ENCODE measurements around the gene SF3B2. TPM values are rescaled to one million over a fixed set of nuclear protein-coding genes. Genes with fewer than 3 reads are reported as not detected.

SF3B2 gene
- total and polyA plus RNA-seq, 9 donors, result 113 to 203 (median 189) TPM

- Histone ChIP-seq H3K4me1 (ENCODE audit: insufficient read depth) (no peaks in the 10 kb centered on the region), H3K9me3 (no peaks in the 10 kb centered on the region), H3K27me3 (no peaks in the 10 kb centered on the region), H3K4me3 (no peak overlapping the region), H3K36me3 (no peaks in the 10 kb centered on the region), H3K27ac (no peak overlapping the region)
- 76 to 81% (median 76%) methylated on average over 8 of the region's 8 CpGs for WGBS, 3 donors
- intact Hi-C loops (cut with DNase I), result no loop called here
- no peak for DNase-seq
- TF ChIP-seq, protein P1, sequence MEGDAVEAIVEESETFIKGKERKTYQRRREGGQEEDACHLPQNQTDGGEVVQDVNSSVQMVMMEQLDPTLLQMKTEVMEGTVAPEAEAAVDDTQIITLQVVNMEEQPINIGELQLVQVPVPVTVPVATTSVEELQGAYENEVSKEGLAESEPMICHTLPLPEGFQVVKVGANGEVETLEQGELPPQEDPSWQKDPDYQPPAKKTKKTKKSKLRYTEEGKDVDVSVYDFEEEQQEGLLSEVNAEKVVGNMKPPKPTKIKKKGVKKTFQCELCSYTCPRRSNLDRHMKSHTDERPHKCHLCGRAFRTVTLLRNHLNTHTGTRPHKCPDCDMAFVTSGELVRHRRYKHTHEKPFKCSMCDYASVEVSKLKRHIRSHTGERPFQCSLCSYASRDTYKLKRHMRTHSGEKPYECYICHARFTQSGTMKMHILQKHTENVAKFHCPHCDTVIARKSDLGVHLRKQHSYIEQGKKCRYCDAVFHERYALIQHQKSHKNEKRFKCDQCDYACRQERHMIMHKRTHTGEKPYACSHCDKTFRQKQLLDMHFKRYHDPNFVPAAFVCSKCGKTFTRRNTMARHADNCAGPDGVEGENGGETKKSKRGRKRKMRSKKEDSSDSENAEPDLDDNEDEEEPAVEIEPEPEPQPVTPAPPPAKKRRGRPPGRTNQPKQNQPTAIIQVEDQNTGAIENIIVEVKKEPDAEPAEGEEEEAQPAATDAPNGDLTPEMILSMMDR (IDR thresholded peaks at IDR 0.05), result no peak
Measured at GRCh38 chr11:66032957-66033735, 19.0 kb upstream of the SF3B2 start.

GRCh38 chr11:66035653-66036333, 16.4 kb upstream of the SF3B2 start:
- WGBS, 3 donors, result 48 to 60% (median 56%) methylated on average over 9 of the region's 9 CpGs
- intact Hi-C loops (cut with DNase I), result no loop called here
- no peaks in the 10 kb centered on the region for H3K9me3 ChIP-seq
- no peaks in the 10 kb centered on the region for H3K4me1 ChIP-seq (ENCODE audit: insufficient read depth)
- H3K27me3 ChIP-seq, result no peaks in the 10 kb centered on the region
- DNase-seq, result no peak
- no peak overlapping the region for H3K4me3 ChIP-seq
- TF ChIP-seq EP300 (IDR thresholded peaks at IDR 0.05), result no peak
- TF ChIP-seq, protein P1 (IDR thresholded peaks at IDR 0.05), result no peak
- no peak for TF ChIP-seq POLR2A (IDR thresholded peaks at IDR 0.05)
- H3K36me3 ChIP-seq, result no peaks in the 10 kb centered on the region
- H3K27ac ChIP-seq, result no peak overlapping the region

DNA sequence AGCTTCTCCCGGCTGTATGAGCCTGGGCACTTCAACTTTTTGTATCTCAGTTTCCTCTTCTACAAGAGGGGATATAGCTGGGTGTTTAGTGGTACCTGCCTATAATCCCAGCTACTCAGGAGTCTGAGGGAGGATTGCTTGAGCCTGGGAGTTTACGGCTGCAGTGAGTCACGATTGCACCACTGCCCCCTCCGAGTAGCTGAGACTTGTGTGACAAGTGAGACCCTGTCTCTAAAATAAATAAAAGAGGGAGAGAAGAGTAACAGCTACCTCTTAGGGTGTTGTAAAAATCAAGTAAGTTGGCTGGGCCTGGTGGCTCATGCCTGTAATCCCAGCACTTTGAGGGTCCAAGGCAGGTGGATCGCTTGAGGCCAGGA, 15.8 kb upstream of the SF3B2 start:
- intact Hi-C loops (cut with DNase I), result no loop called here
- DNase-seq, result no peak
- Histone ChIP-seq H3K36me3 (no peaks in the 10 kb centered on the region), H3K27me3 (no peaks in the 10 kb centered on the region), H3K4me1 (ENCODE audit: insufficient read depth) (no peaks in the 10 kb centered on the region), H3K9me3 (no peaks in the 10 kb centered on the region), H3K4me3 (no peak overlapping the region), H3K27ac (no peak overlapping the region)
- 44 to 68% (median 57%) methylated on average over 5 of the region's 5 CpGs for WGBS, 3 donors
- TF ChIP-seq, protein P1 (IDR thresholded peaks at IDR 0.05), result no peak
- no peak for TF ChIP-seq EP300 (IDR thresholded peaks at IDR 0.05)
- TF ChIP-seq POLR2A (IDR thresholded peaks at IDR 0.05), result no peak

GRCh38 chr11:66037327-66037726, 14.8 kb upstream of the SF3B2 start:
- no peaks in the 10 kb centered on the region for H3K36me3 ChIP-seq
- no peaks in the 10 kb centered on the region for H3K27me3 ChIP-seq
- intact Hi-C loops (cut with DNase I), result no loop called here
- TF ChIP-seq EP300 (IDR thresholded peaks at IDR 0.05) (no peak), POLR2A (IDR thresholded peaks at IDR 0.05) (no peak)
- TF ChIP-seq, protein P1 (IDR thresholded peaks at IDR 0.05), result no peak
- DNase-seq, result no peak
- H3K4me1 ChIP-seq (ENCODE audit: insufficient read depth), result no peaks in the 10 kb centered on the region
- no peak overlapping the region for H3K4me3 ChIP-seq
- H3K27ac ChIP-seq, result no peak overlapping the region
- WGBS, 3 donors, result 84 to 94% (median 94%) methylated on average over 3 of the region's 3 CpGs
- H3K9me3 ChIP-seq, result no peaks in the 10 kb centered on the region

All from ovary (tissue), 9 donors.